Muscle layer of duodenum (tissue), 2 donors: ENCODE results near the gene ADGRE1.

Experiments used
- H3K27ac ChIP-seq: one replicate; pipeline ENCODE4 v1.7.0; 2013; ENCODE audit warnings: mild to moderate bottlenecking, low read length
- H3K27me3 ChIP-seq: one replicate; pipeline ENCODE4 v1.7.0; 2013; ENCODE audit warnings: low read depth, mild to moderate bottlenecking, control low read depth, low read length
- H3K36me3 ChIP-seq, 2 donors: one replicate each; pipeline ENCODE4 v1.7.0; 2013; ENCODE audit warnings: low read length in 2 of 2, control low read depth in 1 of 2, mild to moderate bottlenecking in 1 of 2; ENCODE audit not compliant: insufficient read depth in 2 of 2, control insufficient read depth in 1 of 2
- H3K4me1 ChIP-seq, 2 donors: one replicate each; pipeline ENCODE4 v1.7.0; 2013; ENCODE audit warnings: low read length in 2 of 2, mild to moderate bottlenecking in 2 of 2, control low read depth in 1 of 2, moderate library complexity in 1 of 2; ENCODE audit not compliant: insufficient read depth in 2 of 2, control insufficient read depth in 1 of 2
- H3K4me3 ChIP-seq, 2 donors: one replicate each; pipeline ENCODE4 v1.7.0; 2013; ENCODE audit warnings: low read length in 2 of 2, low read depth in 1 of 2, mild to moderate bottlenecking in 1 of 2
- H3K9me3 ChIP-seq, 2 donors: one replicate each; pipeline ENCODE4 v1.7.0; 2013; ENCODE audit warnings: low read length in 2 of 2, control low read depth in 1 of 2, mild to moderate bottlenecking in 1 of 2; ENCODE audit not compliant: control insufficient read depth in 1 of 2
- donor health status: healthy.

ADGRE1 gene

GRCh38 chr19:6956573-6956972 lies 69.2 kb downstream of the ADGRE1 start:
- Histone ChIP-seq H3K36me3 (no peaks in the 10 kb centered on the region), H3K4me3 (no peak overlapping the region), H3K9me3 (peaks cover 0 to 5% of the 10 kb centered on the region in 2 donors), H3K27ac (no peak overlapping the region), H3K27me3 (no peaks in the 10 kb centered on the region), H3K4me1 (no peaks in the 10 kb centered on the region)

DNA sequence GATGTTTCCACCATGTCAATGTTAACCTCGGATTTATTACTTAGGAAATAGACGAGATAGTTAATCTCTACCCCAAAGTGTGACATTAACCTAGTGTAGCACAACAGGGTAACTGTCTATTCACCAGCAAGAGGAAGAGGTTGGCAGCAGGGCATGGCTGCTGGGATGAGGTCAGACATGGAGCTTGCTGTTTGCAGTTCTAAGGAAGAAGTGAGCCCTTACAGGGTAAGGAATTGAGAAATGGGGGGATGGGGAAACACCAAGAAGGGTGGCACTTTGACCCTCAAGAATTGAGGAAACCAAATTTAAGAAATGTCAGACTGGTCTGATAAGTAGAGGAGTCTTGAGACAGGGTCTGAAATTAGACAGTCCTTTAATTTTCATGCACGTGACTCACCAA lies 71.4 kb downstream of the ADGRE1 start:
- no peak overlapping the region for H3K4me3 ChIP-seq
- no peaks in the 10 kb centered on the region for H3K36me3 ChIP-seq
- no peaks in the 10 kb centered on the region for H3K4me1 ChIP-seq
- peaks cover 0 to 8% of the 10 kb centered on the region in 2 donors for H3K9me3 ChIP-seq
- no peaks in the 10 kb centered on the region for H3K27me3 ChIP-seq
- H3K27ac ChIP-seq = no peak overlapping the region

DNA sequence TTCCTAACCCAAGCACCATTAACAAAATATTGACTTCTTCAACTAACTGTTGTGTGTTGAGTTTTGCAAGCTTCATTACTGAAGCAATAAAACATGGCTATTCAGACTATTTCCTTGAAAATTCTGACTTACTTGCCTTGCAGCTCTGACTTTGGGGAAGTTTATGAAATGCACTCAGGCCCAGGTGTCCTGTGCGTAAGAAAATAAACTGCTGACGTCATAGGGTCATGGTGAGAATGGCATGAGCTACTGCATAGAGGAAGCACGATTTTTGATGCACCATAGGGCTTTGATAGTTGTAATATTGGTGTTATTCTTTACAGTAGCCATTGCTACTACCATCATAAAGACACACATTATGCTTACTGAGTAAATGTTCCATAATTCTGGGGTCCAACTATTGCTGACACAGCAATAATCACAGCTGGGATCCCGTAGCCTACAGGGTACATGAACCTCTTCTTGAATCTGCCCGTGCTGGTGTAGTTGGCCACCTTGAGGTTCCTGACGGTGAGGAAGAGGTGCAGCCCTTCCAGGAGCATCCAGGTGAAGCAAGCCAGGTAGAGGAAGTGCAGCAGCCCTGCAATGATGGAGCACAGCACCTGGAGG lies 76.0 kb downstream of the ADGRE1 start:
- no peaks in the 10 kb centered on the region for H3K27me3 ChIP-seq
- H3K9me3 ChIP-seq = peaks cover 0 to 3% of the 10 kb centered on the region in 2 donors
- no peak overlapping the region for H3K27ac ChIP-seq
- H3K36me3 ChIP-seq = no peaks in the 10 kb centered on the region
- no peaks in the 10 kb centered on the region for H3K4me1 ChIP-seq
- H3K4me3 ChIP-seq = no peak overlapping the region

- no peaks in the 10 kb centered on the region for H3K4me1 ChIP-seq
- no peak overlapping the region for H3K27ac ChIP-seq
- no peaks in the 10 kb centered on the region for H3K27me3 ChIP-seq
- no peak overlapping the region for H3K4me3 ChIP-seq
- no peaks in the 10 kb centered on the region for H3K36me3 ChIP-seq
- peaks cover 0 to 3% of the 10 kb centered on the region in 2 donors for H3K9me3 ChIP-seq
These were observed 76.6 kb downstream of the ADGRE1 start for GRCh38 chr19:6963937-6964336.

DNA sequence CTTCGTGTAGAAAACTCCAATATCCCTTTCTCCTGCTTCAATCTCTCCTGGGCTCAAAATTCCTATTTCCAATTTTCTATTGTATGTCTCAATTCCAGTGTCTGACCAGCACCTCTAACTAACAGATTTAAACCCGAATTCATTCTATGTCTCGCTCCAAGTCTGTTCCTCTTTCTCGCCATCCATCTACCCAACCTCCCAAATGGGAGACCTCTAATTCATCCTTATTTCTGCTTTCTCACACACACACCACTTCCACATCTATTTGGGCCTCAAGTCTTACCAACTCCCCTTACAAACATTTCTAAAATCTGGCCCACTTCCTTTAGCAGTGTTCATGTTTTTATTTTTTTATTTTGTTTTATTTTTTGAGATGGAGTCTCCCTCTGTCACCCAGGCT lies 80.6 kb downstream of the ADGRE1 start:
- Histone ChIP-seq H3K36me3 (no peaks in the 10 kb centered on the region), H3K9me3 (no peaks in the 10 kb centered on the region), H3K4me3 (no peak overlapping the region), H3K27me3 (no peaks in the 10 kb centered on the region), H3K4me1 (no peaks in the 10 kb centered on the region), H3K27ac (no peak overlapping the region)

DNA sequence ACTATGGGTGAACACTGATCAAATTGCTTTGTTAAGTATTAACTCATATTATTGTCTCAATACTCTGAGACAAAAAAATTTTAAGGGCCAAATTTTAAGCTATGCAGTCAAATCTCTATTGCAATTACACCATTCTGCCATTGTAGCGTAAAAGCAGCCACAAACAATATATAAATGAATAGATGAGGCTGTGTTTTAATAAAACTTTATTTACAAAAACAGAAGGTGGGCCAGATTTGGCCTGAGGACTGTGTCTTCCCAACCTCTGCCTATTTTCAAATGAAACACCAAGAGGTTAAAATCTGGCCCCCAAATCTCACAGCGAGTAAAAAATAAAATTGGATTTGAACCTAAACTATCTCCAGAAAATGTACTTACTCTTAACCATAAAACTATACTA lies 82.1 kb downstream of the ADGRE1 start:
- no peaks in the 10 kb centered on the region for H3K27me3 ChIP-seq
- H3K9me3 ChIP-seq = no peaks in the 10 kb centered on the region
- H3K27ac ChIP-seq = no peak overlapping the region
- no peaks in the 10 kb centered on the region for H3K36me3 ChIP-seq
- no peaks in the 10 kb centered on the region for H3K4me1 ChIP-seq
- no peak overlapping the region for H3K4me3 ChIP-seq

DNA sequence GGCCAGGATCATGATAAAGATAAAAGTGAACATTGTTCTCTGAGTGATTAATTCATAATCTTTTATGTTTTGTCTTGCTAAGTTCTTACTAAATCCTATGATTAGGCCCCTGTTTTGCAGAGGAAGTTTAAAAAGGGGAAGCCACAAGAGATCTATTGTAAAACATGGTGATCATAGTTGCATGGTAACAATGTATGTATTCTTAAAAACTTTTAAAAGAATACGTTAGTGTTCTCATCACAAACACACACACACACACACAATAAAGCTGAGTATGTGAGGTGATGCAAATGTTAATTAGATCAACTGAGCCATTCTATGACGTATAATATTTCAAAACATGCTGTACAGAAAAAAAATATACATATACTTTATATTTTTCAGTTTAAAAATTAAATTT lies 82.6 kb downstream of the ADGRE1 start:
- H3K27ac ChIP-seq = no peak overlapping the region

GRCh38 chr19:6970443-6970842 lies 83.1 kb downstream of the ADGRE1 start:
- Histone ChIP-seq H3K27ac (no peak overlapping the region), H3K27me3 (no peaks in the 10 kb centered on the region), H3K4me3 (no peak overlapping the region), H3K9me3 (no peaks in the 10 kb centered on the region), H3K36me3 (no peaks in the 10 kb centered on the region), H3K4me1 (no peaks in the 10 kb centered on the region)

More for the DNA sequence above, 82.6 kb downstream of the ADGRE1 start:
- H3K36me3 ChIP-seq = no peaks in the 10 kb centered on the region
- no peak overlapping the region for H3K4me3 ChIP-seq
- no peaks in the 10 kb centered on the region for H3K9me3 ChIP-seq
- no peaks in the 10 kb centered on the region for H3K27me3 ChIP-seq
- no peaks in the 10 kb centered on the region for H3K4me1 ChIP-seq

DNA sequence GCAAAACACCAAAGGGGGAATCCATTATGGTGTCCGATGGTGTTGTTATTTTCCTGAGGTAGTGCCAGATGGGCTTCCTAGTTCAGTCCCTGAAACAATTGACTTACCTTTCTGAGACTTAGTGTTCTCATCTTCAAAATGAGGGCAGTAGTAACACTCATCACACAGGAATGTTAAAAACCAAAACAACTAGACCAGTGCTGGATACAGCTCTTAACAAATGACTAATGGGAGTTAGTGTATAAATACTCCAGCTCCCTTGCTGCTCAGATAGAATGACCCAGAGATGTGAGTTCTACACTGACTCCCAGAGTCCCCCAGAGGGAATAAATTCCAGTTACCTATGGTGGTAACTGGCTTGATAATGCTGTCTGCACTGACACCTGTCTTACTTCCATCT lies 84.0 kb downstream of the ADGRE1 start:
- H3K27ac ChIP-seq = no peak overlapping the region
- H3K9me3 ChIP-seq = no peaks in the 10 kb centered on the region
- H3K36me3 ChIP-seq = no peaks in the 10 kb centered on the region
- H3K27me3 ChIP-seq = no peaks in the 10 kb centered on the region
- no peaks in the 10 kb centered on the region for H3K4me1 ChIP-seq
- no peak overlapping the region for H3K4me3 ChIP-seq

DNA sequence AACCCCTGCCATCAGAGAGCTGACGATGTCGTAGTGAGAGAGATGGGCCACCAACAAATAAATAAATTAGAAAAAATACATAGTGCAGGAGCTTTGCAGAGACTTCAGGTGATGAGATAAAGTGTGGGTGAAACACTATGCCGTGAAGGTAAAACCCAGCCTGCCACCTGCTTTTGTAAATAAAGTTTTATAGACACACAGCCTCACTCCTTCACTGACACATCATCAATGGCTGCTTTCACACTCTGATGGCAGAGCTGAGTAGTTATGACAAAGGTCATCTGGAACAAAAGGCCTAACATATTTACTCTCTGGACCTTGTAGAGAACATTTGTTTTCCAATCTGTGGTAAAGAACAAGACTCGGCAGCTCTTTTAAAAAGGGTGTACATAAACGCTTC lies 88.8 kb downstream of the ADGRE1 start:
- Histone ChIP-seq H3K27ac (no peak overlapping the region), H3K36me3 (no peaks in the 10 kb centered on the region), H3K4me3 (no peak overlapping the region), H3K27me3 (no peaks in the 10 kb centered on the region), H3K4me1 (no peaks in the 10 kb centered on the region), H3K9me3 (peaks cover 13 to 15% of the 10 kb centered on the region in 2 donors)

GRCh38 chr19:6979399-6979798 lies 92.0 kb downstream of the ADGRE1 start:
- Histone ChIP-seq H3K27me3 (no peaks in the 10 kb centered on the region), H3K27ac (no peak overlapping the region), H3K36me3 (no peaks in the 10 kb centered on the region)

GRCh38 chr19:6983448-6983847 lies 96.1 kb downstream of the ADGRE1 start:
- Histone ChIP-seq H3K36me3 (no peaks in the 10 kb centered on the region), H3K27me3 (no peaks in the 10 kb centered on the region), H3K4me1 (no peaks in the 10 kb centered on the region), H3K4me3 (no peak overlapping the region), H3K27ac (no peak overlapping the region), H3K9me3 (peaks cover 9 to 36% of the 10 kb centered on the region in 2 donors)

More at GRCh38 chr19:6979399-6979798, 92.0 kb downstream of the ADGRE1 start:
- Histone ChIP-seq H3K4me1 (no peaks in the 10 kb centered on the region), H3K4me3 (no peak overlapping the region), H3K9me3 (peaks cover 15 to 28% of the 10 kb centered on the region in 2 donors)
